IgD-negative memory B cell (primary cell): ENCODE results near the gene SH3GL3. TPM values are rescaled to one million over a fixed set of nuclear protein-coding genes. Genes with fewer than 3 reads are reported as not detected.
A peak's percentile ranks its signal among the peaks of the same experiment; 100 is the strongest.

Experiments
- H3K27ac Mint-ChIP-seq, 3 donors: one replicate each; pipeline ENCODE4 v1.8.0; 2020 to 2022; ENCODE audit warnings: mild to moderate bottlenecking in 3 of 3, mixed read lengths in 3 of 3, moderate library complexity in 1 of 3
- H3K27me3 Mint-ChIP-seq: one replicate; pipeline ENCODE4 v1.8.0; 2021; ENCODE audit warnings: mixed read lengths
- H3K36me3 Mint-ChIP-seq: one replicate; pipeline ENCODE4 v1.8.0; 2020; ENCODE audit warnings: mild to moderate bottlenecking, mixed read lengths
- H3K4me1 Mint-ChIP-seq, 3 donors: one replicate each; pipeline ENCODE4 v1.8.0; 2020 to 2022; ENCODE audit warnings: mixed read lengths in 3 of 3, mild to moderate bottlenecking in 1 of 3
- H3K4me3 Mint-ChIP-seq, 4 donors: one replicate each; pipeline ENCODE4 v1.8.0; 2020 to 2022; ENCODE audit warnings: mild to moderate bottlenecking in 4 of 4, mixed read lengths in 4 of 4, moderate library complexity in 3 of 4
- H3K9me3 Mint-ChIP-seq, 3 donors: one replicate each; pipeline ENCODE4 v1.8.0; 2020 to 2021; ENCODE audit warnings: mixed read lengths in 3 of 3, mild to moderate bottlenecking in 1 of 3
- polyA plus RNA-seq: library from polyadenylated mRNA; unstranded; fragments of 300-500 nt; fragmentation: Illumina TruSeq; gene quantifications from one replicate; pipeline ENCODE4 v1.2.3, GENCODE V29; 2021

SH3GL3 gene
- polyA plus RNA-seq, result not detected

- H3K36me3 Mint-ChIP-seq, result peaks cover 3% of the 10 kb centered on the region
- peaks cover 0 to 2% (median 0%) of the 10 kb centered on the region in 3 donors for H3K9me3 Mint-ChIP-seq
Measured at GRCh38 chr15:83446904-83447709, at the start of gene SH3GL3. TSS of gene SH3GL3 (plus strand) at chr15:83447341. CDS start at chr15:83447534, 193 bp downstream.

GRCh38 chr15:83398626-83399025 is 48.5 kb upstream of the SH3GL3 start:
- Mint-ChIP-seq H3K36me3 (no peaks in the 10 kb centered on the region), H3K4me3 (no peak overlapping the region), H3K4me1 (no peaks in the 10 kb centered on the region), H3K27me3 (peaks cover 2% of the 10 kb centered on the region), H3K9me3 (no peaks in the 10 kb centered on the region), H3K27ac (no peak overlapping the region)

More at GRCh38 chr15:83446904-83447709, at the start of gene SH3GL3:
- peaks cover 22% of the 10 kb centered on the region for H3K27me3 Mint-ChIP-seq
- H3K27ac Mint-ChIP-seq, result no peak within 1 kb of the TSS
- H3K4me1 Mint-ChIP-seq, result peaks cover 0 to 3% (median 2%) of the 10 kb centered on the region in 3 donors
- H3K4me3 Mint-ChIP-seq, result peak within 1 kb of the TSS in 3 of 4 donors; percentile 18 to 86 (median 65)

GRCh38 chr15:83404121-83404520 is 43.0 kb upstream of the SH3GL3 start:
- Mint-ChIP-seq H3K36me3 (peaks cover 2% of the 10 kb centered on the region), H3K9me3 (peaks cover 0 to 2% (median 0%) of the 10 kb centered on the region in 3 donors), H3K27me3 (no peaks in the 10 kb centered on the region), H3K4me3 (no peak overlapping the region), H3K4me1 (no peaks in the 10 kb centered on the region), H3K27ac (no peak overlapping the region)

GRCh38 chr15:83410532-83410931 is 36.6 kb upstream of the SH3GL3 start:
- Mint-ChIP-seq H3K4me1 (no peaks in the 10 kb centered on the region), H3K27me3 (no peaks in the 10 kb centered on the region), H3K9me3 (peaks cover 0 to 5% (median 4%) of the 10 kb centered on the region in 3 donors), H3K36me3 (peaks cover 2% of the 10 kb centered on the region), H3K4me3 (no peak overlapping the region), H3K27ac (no peak overlapping the region)

GRCh38 chr15:83413054-83413719 is 34.0 kb upstream of the SH3GL3 start:
- Mint-ChIP-seq H3K9me3 (peaks cover 0 to 4% (median 2%) of the 10 kb centered on the region in 3 donors), H3K4me3 (no peak overlapping the region), H3K4me1 (no peaks in the 10 kb centered on the region), H3K27me3 (no peaks in the 10 kb centered on the region), H3K36me3 (no peaks in the 10 kb centered on the region), H3K27ac (no peak overlapping the region)

- Mint-ChIP-seq H3K4me1 (peaks cover 0 to 2% (median 0%) of the 10 kb centered on the region in 3 donors), H3K4me3 (no peak overlapping the region), H3K9me3 (peaks cover 0 to 7% (median 2%) of the 10 kb centered on the region in 3 donors), H3K36me3 (no peaks in the 10 kb centered on the region), H3K27ac (no peak overlapping the region), H3K27me3 (peaks cover 9% of the 10 kb centered on the region)
Measured at GRCh38 chr15:83422081-83422480, 25.1 kb upstream of the SH3GL3 start.

- Mint-ChIP-seq H3K36me3 (no peaks in the 10 kb centered on the region), H3K9me3 (peaks cover 0 to 7% (median 2%) of the 10 kb centered on the region in 3 donors), H3K4me3 (no peak overlapping the region), H3K4me1 (peaks cover 0 to 2% (median 0%) of the 10 kb centered on the region in 3 donors), H3K27me3 (peaks cover 9% of the 10 kb centered on the region), H3K27ac (no peak overlapping the region)
Measured at GRCh38 chr15:83422541-83422940, 24.6 kb upstream of the SH3GL3 start.

GRCh38 chr15:83424101-83424500 is 23.0 kb upstream of the SH3GL3 start:
- Mint-ChIP-seq H3K27ac (no peak overlapping the region), H3K4me1 (peaks cover 0 to 2% (median 0%) of the 10 kb centered on the region in 3 donors), H3K4me3 (no peak overlapping the region), H3K36me3 (no peaks in the 10 kb centered on the region), H3K9me3 (peaks cover 3 to 10% (median 8%) of the 10 kb centered on the region in 3 donors), H3K27me3 (peaks cover 11% of the 10 kb centered on the region)

- Mint-ChIP-seq H3K9me3 (peaks cover 3 to 8% (median 4%) of the 10 kb centered on the region in 3 donors), H3K4me1 (peaks cover 0 to 2% (median 0%) of the 10 kb centered on the region in 3 donors), H3K27me3 (peaks cover 5% of the 10 kb centered on the region), H3K36me3 (no peaks in the 10 kb centered on the region), H3K4me3 (no peak overlapping the region), H3K27ac (no peak overlapping the region)
Measured at GRCh38 chr15:83430441-83430840, 16.7 kb upstream of the SH3GL3 start.

GRCh38 chr15:83431521-83431920 is 15.6 kb upstream of the SH3GL3 start:
- peaks cover 3 to 8% (median 4%) of the 10 kb centered on the region in 3 donors for H3K9me3 Mint-ChIP-seq
- H3K36me3 Mint-ChIP-seq, result no peaks in the 10 kb centered on the region
- H3K27me3 Mint-ChIP-seq, result peaks cover 5% of the 10 kb centered on the region
- peaks cover 0 to 2% (median 0%) of the 10 kb centered on the region in 3 donors for H3K4me1 Mint-ChIP-seq
- H3K27ac Mint-ChIP-seq, result no peak overlapping the region
- H3K4me3 Mint-ChIP-seq, result no peak overlapping the region

- Mint-ChIP-seq H3K27ac (peak overlapping the region in 1 of 3 donors; percentile 35), H3K4me1 (peaks cover 0 to 2% (median 2%) of the 10 kb centered on the region in 3 donors), H3K4me3 (peak overlapping the region in 1 of 4 donors; percentile 63)
Measured at GRCh38 chr15:83435202-83435601, 11.9 kb upstream of the SH3GL3 start.

GRCh38 chr15:83435782-83436181 is 11.4 kb upstream of the SH3GL3 start:
- H3K36me3 Mint-ChIP-seq, result no peaks in the 10 kb centered on the region
- peak overlapping the region in 1 of 3 donors; percentile 35 for H3K27ac Mint-ChIP-seq
- no peaks in the 10 kb centered on the region for H3K9me3 Mint-ChIP-seq
- peaks cover 0 to 2% (median 2%) of the 10 kb centered on the region in 3 donors for H3K4me1 Mint-ChIP-seq
- H3K4me3 Mint-ChIP-seq, result peak overlapping the region in 1 of 4 donors; percentile 63
- H3K27me3 Mint-ChIP-seq, result peaks cover 10% of the 10 kb centered on the region

More at GRCh38 chr15:83435202-83435601, 11.9 kb upstream of the SH3GL3 start:
- Mint-ChIP-seq H3K9me3 (no peaks in the 10 kb centered on the region), H3K27me3 (peaks cover 10% of the 10 kb centered on the region), H3K36me3 (no peaks in the 10 kb centered on the region)

GRCh38 chr15:83436513-83437158 is 10.5 kb upstream of the SH3GL3 start:
- Mint-ChIP-seq H3K4me1 (peaks cover 0 to 2% (median 2%) of the 10 kb centered on the region in 3 donors), H3K27me3 (peaks cover 10% of the 10 kb centered on the region), H3K9me3 (no peaks in the 10 kb centered on the region), H3K36me3 (no peaks in the 10 kb centered on the region), H3K27ac (no peak overlapping the region), H3K4me3 (no peak overlapping the region)

- Mint-ChIP-seq H3K36me3 (peaks cover 3% of the 10 kb centered on the region), H3K9me3 (peaks cover 0 to 2% (median 0%) of the 10 kb centered on the region in 3 donors), H3K27me3 (peaks cover 22% of the 10 kb centered on the region), H3K4me3 (no peak overlapping the region), H3K27ac (no peak overlapping the region), H3K4me1 (peaks cover 0 to 4% (median 4%) of the 10 kb centered on the region in 3 donors)
Measured at GRCh38 chr15:83443076-83443847, 3.9 kb upstream of the SH3GL3 start.
